Measurements from ENCODE around the gene CD44. TPM values are rescaled to one million over a fixed set of nuclear protein-coding genes. Genes with fewer than 3 reads are reported as not detected.

Gene CD44
- total and polyA plus RNA-seq, 10 of the 15 experiments (the other 5 are each of a cell fraction or from before 2014, with no cell fraction given) = 57.1 to 293 (median 120) TPM

- TF ChIP-seq, protein P1, sequence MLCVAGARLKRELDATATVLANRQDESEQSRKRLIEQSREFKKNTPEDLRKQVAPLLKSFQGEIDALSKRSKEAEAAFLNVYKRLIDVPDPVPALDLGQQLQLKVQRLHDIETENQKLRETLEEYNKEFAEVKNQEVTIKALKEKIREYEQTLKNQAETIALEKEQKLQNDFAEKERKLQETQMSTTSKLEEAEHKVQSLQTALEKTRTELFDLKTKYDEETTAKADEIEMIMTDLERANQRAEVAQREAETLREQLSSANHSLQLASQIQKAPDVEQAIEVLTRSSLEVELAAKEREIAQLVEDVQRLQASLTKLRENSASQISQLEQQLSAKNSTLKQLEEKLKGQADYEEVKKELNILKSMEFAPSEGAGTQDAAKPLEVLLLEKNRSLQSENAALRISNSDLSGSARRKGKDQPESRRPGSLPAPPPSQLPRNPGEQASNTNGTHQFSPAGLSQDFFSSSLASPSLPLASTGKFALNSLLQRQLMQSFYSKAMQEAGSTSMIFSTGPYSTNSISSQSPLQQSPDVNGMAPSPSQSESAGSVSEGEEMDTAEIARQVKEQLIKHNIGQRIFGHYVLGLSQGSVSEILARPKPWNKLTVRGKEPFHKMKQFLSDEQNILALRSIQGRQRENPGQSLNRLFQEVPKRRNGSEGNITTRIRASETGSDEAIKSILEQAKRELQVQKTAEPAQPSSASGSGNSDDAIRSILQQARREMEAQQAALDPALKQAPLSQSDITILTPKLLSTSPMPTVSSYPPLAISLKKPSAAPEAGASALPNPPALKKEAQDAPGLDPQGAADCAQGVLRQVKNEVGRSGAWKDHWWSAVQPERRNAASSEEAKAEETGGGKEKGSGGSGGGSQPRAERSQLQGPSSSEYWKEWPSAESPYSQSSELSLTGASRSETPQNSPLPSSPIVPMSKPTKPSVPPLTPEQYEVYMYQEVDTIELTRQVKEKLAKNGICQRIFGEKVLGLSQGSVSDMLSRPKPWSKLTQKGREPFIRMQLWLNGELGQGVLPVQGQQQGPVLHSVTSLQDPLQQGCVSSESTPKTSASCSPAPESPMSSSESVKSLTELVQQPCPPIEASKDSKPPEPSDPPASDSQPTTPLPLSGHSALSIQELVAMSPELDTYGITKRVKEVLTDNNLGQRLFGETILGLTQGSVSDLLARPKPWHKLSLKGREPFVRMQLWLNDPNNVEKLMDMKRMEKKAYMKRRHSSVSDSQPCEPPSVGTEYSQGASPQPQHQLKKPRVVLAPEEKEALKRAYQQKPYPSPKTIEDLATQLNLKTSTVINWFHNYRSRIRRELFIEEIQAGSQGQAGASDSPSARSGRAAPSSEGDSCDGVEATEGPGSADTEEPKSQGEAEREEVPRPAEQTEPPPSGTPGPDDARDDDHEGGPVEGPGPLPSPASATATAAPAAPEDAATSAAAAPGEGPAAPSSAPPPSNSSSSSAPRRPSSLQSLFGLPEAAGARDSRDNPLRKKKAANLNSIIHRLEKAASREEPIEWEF (IDR thresholded peaks at IDR 0.05; ENCODE audit: insufficient replicate concordance, low read depth, low read length) = no peak
These were observed 5.8 kb downstream of the CD44 start (continued) for GRCh38 chr11:35144806-35145205.

- FAIRE-seq (peak; percentile 78), DNase-seq (ENCODE audit: low read depth, low spot score) (peak; percentile 86), ATAC-seq (peak; percentile 75)
- H3K27ac ChIP-seq (ENCODE audit: control insufficient read depth, insufficient read depth) = peak overlapping the region; percentile 54
- H3K9me3 ChIP-seq (replicated peaks; ENCODE audit: control insufficient read depth, insufficient read depth, low read length) = no peaks in the 10 kb centered on the region; the same call in 1 of the 3 replicates
- ChIA-PET SMC1A (ENCODE audit: uncharacterized antibody, unreplicated experiment) (interaction anchor here (0.6 to 2.7 kb wide), 18 partner anchors 10 to 160 kb away, joined by 3 to 54 read pairs (median 6); no protein-coding TSS in a partner anchor), CTCF (interaction anchor here (0.6 to 10.3 kb wide), 10 partner anchors 18 to 161 kb away, joined by 3 to 111 read pairs (median 4); no protein-coding TSS in a partner anchor), RAD21 (ENCODE audit: unreplicated experiment) (interaction anchor here (0.5 to 2.8 kb wide), 17 partner anchors 10 to 170 kb away, joined by 3 to 38 read pairs (median 7); no protein-coding TSS in a partner anchor), POLR2A (interaction anchor here (0.6 to 2.5 kb wide), 4 partner anchors 19 to 104 kb away, joined by 3 to 22 read pairs (median 3); no protein-coding TSS in a partner anchor)
- H3K79me2 ChIP-seq (ENCODE audit: control insufficient read depth, insufficient read depth, low read length) = peaks cover 72% of the 10 kb centered on the region
- no peak overlapping the region for H2AFZ ChIP-seq (ENCODE audit: control insufficient read depth, low read depth, low read length)
- 0 out of 2 replicates have a peak overlapping the region, but pooled peaks have one; percentile 47 for H3K9ac ChIP-seq (ENCODE audit: control insufficient read depth, insufficient read depth, low read length)
- no peaks in the 10 kb centered on the region for H3K27me3 ChIP-seq (replicated peaks in 1 of 2; ENCODE audit: control insufficient read depth in 2 of 2, insufficient read depth in 2 of 2, low read length in 1 of 2)
- H3K4me2 ChIP-seq (ENCODE audit: control insufficient read depth, insufficient read depth) = peak overlapping the region; percentile 90
- no peaks in the 10 kb centered on the region; the same call in 1 of the 2 replicates for H4K20me1 ChIP-seq (ENCODE audit: control insufficient read depth, insufficient read depth)
- in situ Hi-C loops (cut with MboI) = no loop called here
- intact Hi-C loops (cut with micrococcal nuclease; ENCODE audit: unreplicated experiment) = loop anchor here (2.0 to 5.0 kb wide), 4 partner anchors 18 to 138 kb away; no protein-coding TSS in a partner anchor
- H3K4me1 ChIP-seq (ENCODE audit: control insufficient read depth, insufficient read depth, low read length) = peaks cover 50% of the 10 kb centered on the region
- peak overlapping the region; percentile 52; the same call in 1 of the 2 replicates for H3K4me3 ChIP-seq
- 5% methylated on average over 2 of the region's 2 CpGs for WGBS (ENCODE audit: insufficient coverage, insufficient replicate concordance, low lambda C conversion rate, missing lambda C conversion rate)
- peaks cover 0 to 4% of the 10 kb centered on the region in 2 experiments; a peak in 1 of 4 replicates for H3K36me3 ChIP-seq (ENCODE audit: control insufficient read depth in 2 of 2, insufficient read depth in 2 of 2, low read length in 1 of 2)
- no TSS peak for BruUV-seq (replicated peaks)
- TF ChIP-seq TBL1XR1 (IDR thresholded peaks at IDR 0.05; ENCODE audit: low read depth, low read length) (peak; percentile 90), CEBPZ (IDR thresholded peaks at IDR 0.05; ENCODE audit: low read depth, low read length) (no peak), HCFC1 (IDR thresholded peaks at IDR 0.05; ENCODE audit: low read length) (no peak), MYC (IDR thresholded peaks at IDR 0.05; ENCODE audit: insufficient read depth, insufficient read length, insufficient replicate concordance, low read length, severe bottlenecking) (no peak), NBN (IDR thresholded peaks at IDR 0.05) (peak; percentile 48; the same call in 1 of the 2 replicates), ZNF217 (IDR thresholded peaks at IDR 0.05) (no peak), NFIC (IDR thresholded peaks at IDR 0.05; ENCODE audit: low read depth, low read length) (peak; percentile 93)
- TF ChIP-seq, protein P2, sequence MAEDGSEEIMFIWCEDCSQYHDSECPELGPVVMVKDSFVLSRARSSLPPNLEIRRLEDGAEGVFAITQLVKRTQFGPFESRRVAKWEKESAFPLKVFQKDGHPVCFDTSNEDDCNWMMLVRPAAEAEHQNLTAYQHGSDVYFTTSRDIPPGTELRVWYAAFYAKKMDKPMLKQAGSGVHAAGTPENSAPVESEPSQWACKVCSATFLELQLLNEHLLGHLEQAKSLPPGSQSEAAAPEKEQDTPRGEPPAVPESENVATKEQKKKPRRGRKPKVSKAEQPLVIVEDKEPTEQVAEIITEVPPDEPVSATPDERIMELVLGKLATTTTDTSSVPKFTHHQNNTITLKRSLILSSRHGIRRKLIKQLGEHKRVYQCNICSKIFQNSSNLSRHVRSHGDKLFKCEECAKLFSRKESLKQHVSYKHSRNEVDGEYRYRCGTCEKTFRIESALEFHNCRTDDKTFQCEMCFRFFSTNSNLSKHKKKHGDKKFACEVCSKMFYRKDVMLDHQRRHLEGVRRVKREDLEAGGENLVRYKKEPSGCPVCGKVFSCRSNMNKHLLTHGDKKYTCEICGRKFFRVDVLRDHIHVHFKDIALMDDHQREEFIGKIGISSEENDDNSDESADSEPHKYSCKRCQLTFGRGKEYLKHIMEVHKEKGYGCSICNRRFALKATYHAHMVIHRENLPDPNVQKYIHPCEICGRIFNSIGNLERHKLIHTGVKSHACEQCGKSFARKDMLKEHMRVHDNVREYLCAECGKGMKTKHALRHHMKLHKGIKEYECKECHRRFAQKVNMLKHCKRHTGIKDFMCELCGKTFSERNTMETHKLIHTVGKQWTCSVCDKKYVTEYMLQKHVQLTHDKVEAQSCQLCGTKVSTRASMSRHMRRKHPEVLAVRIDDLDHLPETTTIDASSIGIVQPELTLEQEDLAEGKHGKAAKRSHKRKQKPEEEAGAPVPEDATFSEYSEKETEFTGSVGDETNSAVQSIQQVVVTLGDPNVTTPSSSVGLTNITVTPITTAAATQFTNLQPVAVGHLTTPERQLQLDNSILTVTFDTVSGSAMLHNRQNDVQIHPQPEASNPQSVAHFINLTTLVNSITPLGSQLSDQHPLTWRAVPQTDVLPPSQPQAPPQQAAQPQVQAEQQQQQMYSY (CRISPR knock-in tag; IDR thresholded peaks at IDR 0.05) = no peak
These were observed 6.3 kb downstream of the CD44 start for GRCh38 chr11:35145271-35145670.

All from GM12878 (cell line).